Stimulated activated CD8-positive, alpha-beta memory T cell treated with anti-CD3 and anti-CD28 coated beads, Interleukin-12 subunit alpha, Interleukin-12 subunit beta, amount 100 ng/mL, for 24 hours (primary cell): ENCODE results near the gene RNF151.
"Not testable (repeated sequence)": the region's sequence is repeated elsewhere in the genome, so short reads cannot be mapped to it uniquely, and the experiment has no call there.

ENCODE experiments used
- DNase-seq: peaks from one replicate; pipeline ENCODE4 v3.0.0-alpha.2; 2020; ENCODE audit errors: extremely low read depth

RNF151 gene

GRCh38 chr16:1938910-1939309, 27.7 kb upstream of the RNF151 start:
- DNase-seq: no peak

DNA sequence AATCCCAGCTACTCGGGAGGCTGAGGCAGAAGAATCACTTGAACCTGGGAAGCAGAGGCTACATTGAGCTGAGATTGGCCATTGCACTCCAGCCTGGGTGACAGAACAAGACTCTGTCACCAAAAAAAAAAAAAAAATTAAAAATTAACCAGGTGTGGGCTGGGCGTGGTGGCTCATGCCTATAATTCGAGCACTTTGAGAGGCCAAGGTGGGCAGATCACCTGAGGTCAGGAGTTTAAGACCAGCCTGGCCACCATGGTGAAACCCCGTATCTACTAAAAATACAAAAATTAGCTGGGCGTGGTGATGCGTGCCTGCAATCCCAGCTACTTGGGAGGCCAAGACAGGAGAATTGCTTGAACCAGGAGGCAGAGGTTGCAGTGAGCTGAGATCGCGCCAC, 26.8 kb upstream of the RNF151 start:
- DNase-seq: not testable (repeated sequence)

DNA sequence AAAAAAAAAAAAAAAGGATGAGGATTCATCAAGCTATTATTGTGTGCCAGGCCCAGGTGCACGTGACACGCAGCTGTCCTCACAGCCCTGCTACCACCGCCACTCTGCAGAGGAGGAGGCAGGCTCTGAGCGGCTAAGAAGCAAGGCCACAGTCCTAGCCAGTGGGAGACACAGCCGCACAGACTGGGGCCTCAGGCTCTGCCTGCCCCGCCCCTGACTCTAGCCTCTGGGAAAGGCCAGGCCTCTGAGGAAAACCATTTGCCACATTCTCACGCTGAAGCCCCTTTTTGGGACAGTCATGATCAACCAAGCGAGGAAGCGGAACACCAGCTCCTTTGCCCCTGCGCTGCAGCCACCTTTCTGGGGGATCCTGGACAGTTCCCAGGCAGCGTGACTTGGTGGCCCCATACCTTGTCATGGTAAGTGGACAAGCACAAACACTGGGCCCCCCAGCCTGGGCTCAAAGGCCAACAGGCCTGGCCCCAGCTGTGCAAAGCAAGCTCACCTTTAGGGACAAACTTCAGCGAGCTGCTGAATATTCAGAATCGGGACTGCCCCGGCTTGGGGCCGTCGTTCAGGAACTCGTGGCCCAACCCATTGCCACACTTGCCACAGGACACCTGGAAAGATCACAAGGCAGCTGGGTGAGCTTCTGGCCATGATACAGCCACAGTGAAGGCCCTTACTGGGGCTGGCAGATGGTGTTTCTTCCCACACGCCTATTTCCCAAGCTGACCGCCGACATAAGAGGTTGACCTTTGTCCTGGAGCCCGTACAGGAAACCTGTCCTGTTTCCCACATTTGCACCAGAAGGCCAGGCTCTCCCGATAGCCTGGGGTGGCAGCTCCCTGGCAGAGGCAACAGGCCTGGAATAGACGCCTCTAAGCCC, 26.1 kb upstream of the RNF151 start:
- no peak for DNase-seq

- DNase-seq: no peak
These were observed 25.3 kb upstream of the RNF151 start for GRCh38 chr16:1941162-1942046.

DNA sequence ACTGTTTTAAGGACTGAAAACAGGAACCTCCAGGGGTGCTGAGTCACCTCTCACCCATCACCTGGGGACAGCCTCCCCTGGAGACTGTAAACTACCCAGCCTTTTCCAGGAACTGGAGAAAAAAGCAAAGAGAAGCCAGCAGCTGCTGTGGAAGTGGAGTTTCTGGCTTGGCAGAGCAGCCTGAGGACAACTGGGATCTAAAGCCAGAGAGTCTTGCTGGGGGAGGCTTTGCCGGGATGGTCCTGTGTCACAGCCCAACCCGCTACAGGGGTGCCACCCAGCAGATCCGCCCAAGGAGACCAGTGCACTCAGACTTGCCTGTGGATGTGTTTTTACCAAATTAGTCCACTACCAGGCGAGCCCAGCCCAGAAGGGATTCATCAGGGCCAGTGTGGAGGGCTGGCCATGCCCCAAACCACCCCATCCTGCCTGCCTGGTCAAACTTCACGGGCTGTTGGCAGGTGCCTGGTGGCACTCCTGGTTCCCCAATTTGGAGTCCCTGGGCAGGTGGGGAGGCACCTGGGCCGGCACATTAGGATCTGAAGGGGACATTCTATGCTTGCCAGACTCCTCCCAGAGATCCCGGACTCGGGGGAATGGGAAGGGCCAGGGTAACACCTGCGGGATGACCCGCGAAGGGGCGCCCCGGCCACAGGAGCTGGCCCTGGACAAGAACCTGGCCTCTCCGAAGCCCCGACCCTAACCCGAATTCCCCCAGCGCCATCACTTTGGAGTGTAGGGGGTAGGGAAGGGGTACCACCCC, 24.4 kb upstream of the RNF151 start:
- DNase-seq: no peak

DNA sequence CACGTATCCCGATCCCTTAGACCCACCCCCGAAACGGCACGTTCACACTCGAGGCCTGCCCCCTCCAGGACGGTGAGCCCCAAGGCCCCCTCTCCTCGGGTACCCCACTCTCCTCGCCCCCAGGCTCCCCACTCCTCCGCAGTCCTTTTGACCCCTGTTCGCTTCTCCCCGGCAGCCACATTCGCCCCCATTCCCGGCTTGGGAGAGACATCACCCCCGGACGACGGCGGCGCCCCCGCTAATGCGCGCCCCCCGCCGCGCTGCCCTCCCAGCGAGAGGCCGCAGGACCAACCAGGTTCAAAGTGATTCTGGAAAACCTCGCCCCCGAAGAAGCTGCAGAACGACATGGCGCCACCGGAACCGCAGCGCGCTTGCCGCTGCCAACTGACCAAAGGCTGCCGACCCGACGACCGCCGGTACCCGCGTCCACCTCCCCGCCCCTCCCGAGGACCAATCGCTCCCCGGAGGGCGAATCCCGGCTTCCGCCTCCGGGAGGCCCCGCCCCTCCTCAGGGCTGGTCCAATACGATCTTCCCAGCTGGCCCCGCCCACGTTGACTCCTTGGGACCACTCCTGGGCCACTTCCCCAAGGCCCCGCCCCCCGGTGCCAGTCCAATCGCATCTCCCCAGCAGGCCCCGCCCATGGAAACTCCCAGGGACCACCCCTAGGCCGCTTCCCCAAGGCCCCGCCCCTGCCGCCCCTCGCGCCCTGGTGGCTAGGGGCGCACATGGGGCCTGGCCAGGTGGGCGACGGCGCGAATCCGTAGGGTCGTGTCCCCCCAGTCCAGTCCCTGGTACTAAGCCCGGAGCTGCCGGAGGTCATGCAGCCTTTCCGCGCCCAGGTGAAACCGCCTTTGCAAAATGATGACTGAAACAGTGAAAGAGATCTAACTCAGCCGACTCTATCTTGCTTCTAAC, 23.6 kb upstream of the RNF151 start, which contains the start of gene MSRB1:
MSRB1 (minus strand) TSS at position 390 of the 917 bp plus-strand sequence; CDS start at position 347, 43 bp downstream.
- peak; percentile 100 for DNase-seq

DNA sequence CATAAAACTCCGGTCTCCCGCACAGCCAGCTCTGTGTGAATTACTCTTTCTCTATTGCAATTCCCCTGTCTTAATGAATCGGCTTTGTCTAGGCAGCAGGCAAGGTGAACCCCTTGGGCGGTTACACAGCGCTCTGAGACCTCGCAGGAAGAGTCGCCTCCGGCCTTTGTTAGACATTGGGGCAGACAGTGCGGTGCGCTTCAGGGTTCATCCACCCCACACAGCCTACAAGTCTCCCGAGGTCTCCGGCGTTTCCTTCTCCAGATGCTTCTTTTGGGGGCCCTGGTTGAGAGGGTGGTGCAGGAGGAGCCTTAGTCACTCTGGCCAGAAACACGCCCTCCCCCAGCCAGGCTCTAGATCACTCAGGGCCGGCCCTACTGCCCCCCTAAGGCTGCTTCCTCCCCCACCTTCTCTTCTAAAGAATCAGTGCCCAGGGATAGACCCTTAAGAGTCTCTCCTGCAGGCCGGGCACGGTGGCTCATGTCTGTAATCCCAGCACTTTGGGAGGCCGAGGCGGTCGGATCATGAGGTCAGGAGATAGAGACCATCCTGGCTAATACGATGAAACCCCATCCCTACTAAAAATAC, 21.9 kb upstream of the RNF151 start:
- DNase-seq: no peak

DNA sequence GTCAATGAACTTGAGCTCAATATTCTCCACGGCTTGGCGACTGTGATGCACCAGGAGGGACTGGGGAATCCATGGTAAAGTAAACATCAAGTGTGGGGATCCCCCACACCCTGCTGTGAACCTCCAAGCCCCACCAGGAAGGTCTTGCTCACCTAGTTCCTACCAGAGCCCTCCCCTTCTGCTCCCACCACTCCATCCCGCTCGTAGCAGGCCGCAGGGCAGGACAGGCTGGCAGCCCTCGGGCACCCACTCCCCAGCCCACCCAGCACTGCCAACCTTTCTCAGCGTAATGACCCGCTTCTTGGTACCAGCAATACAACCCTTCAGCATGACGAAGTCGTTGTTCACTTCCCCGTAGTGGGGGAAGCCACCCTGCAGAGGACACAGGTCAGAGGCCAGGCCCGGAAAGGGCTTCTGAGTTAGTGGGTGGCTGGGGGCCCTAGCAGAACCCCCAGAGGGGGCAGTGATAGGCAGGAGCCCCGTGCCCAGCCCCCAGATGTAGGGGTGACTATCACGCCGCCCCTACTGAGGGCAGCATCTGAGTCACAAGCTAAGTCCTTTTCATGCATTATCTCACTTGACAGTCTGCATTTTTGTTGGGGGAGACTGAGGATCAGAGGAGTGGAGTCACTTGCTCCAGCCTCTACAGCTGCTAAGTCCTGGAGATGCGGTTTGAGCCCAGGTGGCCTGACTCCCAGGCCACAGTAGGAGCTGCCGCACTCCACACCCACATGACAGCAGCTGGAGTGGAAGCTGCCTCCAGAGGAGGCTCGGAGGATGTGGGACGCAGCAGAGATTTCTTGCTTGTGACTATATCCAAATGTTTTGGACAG, 20.9 kb upstream of the RNF151 start:
- no peak for DNase-seq

DNA sequence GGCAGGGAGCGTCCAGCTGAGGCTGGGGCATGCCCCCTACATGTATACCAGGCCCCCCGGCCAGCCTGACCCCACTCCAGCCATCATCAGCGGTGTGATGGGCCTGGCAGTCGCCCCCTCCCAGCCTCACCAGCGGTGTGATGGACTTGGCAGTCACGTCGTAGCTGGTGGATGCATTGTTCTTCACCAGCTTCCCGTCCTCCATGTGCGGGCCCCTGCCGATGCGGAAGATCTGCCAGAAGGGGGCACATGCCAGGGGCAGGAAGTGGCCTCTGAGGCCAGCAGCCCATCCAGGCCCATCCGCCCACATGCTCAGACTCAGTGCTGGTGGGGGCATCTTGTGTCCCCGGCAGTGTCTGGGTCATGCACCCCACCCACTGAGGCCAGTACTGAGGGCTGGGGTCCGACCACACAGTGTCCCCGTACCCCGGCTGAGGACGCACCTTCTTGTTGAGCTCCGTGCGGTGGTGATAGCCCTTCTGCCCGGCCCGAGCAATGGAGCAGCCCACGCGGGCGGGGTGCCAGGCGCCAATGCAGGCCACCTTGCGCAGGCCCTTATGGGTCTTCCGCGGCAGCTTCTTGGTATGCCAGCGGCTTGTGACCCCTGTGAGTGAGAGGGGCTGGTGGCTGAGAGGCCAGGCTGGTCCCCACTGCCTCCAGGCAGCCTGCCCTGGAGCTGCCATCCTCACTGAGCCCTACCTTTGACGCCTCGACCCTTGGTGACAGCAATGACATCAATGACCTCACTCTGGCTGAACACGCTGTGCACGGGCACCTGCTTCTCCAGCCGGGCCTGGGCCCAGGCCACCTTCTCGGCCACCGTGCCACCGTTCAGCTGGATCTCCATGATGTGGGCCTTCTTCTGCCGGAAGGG, 19.9 kb upstream of the RNF151 start:
- DNase-seq: no peak

- no peak for DNase-seq
These were observed 19.3 kb upstream of the RNF151 start for GRCh38 chr16:1947369-1947670.

- no peak for DNase-seq
These were observed 17.1 kb upstream of the RNF151 start for GRCh38 chr16:1949507-1949906.

DNA sequence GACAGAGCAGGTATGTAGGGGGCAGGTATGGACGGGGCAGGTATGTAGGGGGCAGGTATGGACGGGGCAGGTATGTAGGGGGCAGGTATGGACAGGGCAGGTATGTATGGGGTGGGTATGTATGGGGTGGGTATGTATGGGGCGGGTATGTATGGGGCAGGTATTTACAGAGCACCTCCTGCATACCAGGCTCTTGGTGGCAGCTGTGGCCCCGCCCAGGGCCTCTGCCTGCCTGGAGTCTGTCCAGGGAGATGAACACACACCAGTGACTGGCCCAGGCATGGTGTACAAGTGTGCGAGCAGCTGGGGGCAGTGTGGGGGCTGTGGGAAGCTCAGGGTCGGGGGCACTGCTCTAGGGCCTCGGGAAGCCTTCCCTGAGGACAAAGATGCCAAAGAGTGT, 16.6 kb upstream of the RNF151 start:
- no peak for DNase-seq

- DNase-seq: no peak
These were observed 16.1 kb upstream of the RNF151 start for GRCh38 chr16:1950559-1950958.

GRCh38 chr16:1953734-1954133, 12.9 kb upstream of the RNF151 start:
- DNase-seq: no peak

- DNase-seq: not testable (repeated sequence)
These were observed 9.1 kb upstream of the RNF151 start for GRCh38 chr16:1957434-1958142.

- not testable (repeated sequence) for DNase-seq
These were observed 8.5 kb upstream of the RNF151 start for GRCh38 chr16:1958143-1958491.

- DNase-seq: no peak
These were observed 7.9 kb upstream of the RNF151 start for GRCh38 chr16:1958715-1959268.
